ENCODE data around the gene EIF3L. TPM values are rescaled to one million over a fixed set of nuclear protein-coding genes. Genes with fewer than 3 reads are reported as not detected.

EIF3L gene
- total and polyA plus RNA-seq, 9 of the 15 experiments (the other 6 are each of a cell fraction or from before 2014, with no cell fraction given) = 257 to 699 (median 368) TPM

DNA sequence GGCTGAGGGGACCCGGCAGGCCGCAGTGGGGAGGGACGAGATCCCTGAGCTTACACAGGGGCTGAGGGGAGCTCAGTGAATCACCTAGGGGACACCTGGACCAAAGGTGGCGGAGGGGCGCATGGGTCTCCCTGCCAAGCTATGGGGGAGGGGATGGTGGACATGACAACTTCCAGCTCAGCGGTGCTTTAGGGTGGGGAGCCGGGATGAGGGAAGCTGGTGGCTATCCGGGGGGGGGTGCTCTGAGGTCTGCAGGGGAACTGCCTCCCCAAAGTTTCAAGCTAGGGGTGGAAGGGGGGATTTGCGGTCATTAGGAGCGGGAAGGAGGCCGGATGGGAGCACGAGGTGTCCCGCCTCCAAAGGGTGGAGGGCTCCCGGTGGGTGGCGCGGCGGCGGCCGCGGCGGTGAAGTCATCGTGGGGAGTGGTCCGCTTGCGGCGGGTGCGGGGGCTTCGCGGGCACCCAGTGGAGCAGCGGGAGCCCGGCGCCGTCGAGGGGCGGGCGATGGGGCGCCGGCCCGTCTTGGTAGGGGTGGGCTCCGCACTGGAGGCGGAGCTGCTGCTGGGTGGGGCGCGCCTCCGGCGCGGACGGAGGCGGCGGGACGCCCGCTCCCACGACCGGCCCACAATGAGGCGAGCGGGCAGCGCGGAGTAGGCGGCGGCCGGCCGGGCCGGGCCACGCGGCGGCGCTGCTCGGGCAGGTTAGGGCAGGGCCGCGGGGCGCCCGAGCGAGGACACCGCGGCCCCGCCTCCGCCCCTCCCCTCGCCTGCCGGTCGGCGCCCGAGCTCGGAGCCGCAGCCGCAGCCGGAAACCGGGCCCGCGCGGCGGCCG, 56.5 kb downstream of the EIF3L start, which contains the start of gene MICALL1 (continued):
- TF ChIP-seq SIN3A (IDR thresholded peaks at IDR 0.05; ENCODE audit: borderline replicate concordance in 2 of 2, control insufficient read depth in 1 of 2, low read depth in 2 of 2, low read length in 2 of 2) (peak in 1 of 2 experiments; percentile 33; a peak in 1 of 4 replicates), POLR2AphosphoS5 (IDR thresholded peaks at IDR 0.05; ENCODE audit: control insufficient read depth, insufficient read depth, low read depth, low read length) (0 out of 2 replicates have a peak, but pooled peaks have one; percentile 40), SMARCA5 (IDR thresholded peaks at IDR 0.05) (0 out of 2 replicates have a peak, but pooled peaks have one; percentile 49), MYC (IDR thresholded peaks at IDR 0.05; ENCODE audit: low read depth, low read length) (peak; percentile 70), MYC (CRISPR knock-in tag; IDR thresholded peaks at IDR 0.05; ENCODE audit: borderline replicate concordance, low read depth) (no peak), GABPB1 (CRISPR knock-in tag; IDR thresholded peaks at IDR 0.05) (peak; percentile 37; the same call in 1 of the 2 replicates), SMAD4 (CRISPR knock-in tag; conservative IDR thresholded peaks at IDR 0.05) (peak; percentile 81), CXXC5 (CRISPR knock-in tag; IDR thresholded peaks at IDR 0.05) (peak; percentile 92), ETS2 (tag; IDR thresholded peaks at IDR 0.05; ENCODE audit: borderline replicate concordance, poor library complexity, severe bottlenecking) (no peak), YY1 (IDR thresholded peaks at IDR 0.05; ENCODE audit: borderline replicate concordance in 1 of 3, control insufficient read depth in 1 of 3, extremely low read depth in 1 of 3, insufficient read depth in 3 of 3, insufficient read length in 1 of 3, insufficient replicate concordance in 2 of 3, low read depth in 1 of 3, low read length in 2 of 3) (peak in 2 of 3 experiments; percentile 10 to 71), MAZ (CRISPR knock-in tag; conservative IDR thresholded peaks at IDR 0.05 in 1 of 2, IDR thresholded peaks at IDR 0.05 in 1 of 2) (peak in 1 of 2 experiments; percentile 38; a peak in 1 of 4 replicates), FUS (optimal IDR thresholded peaks at IDR 0.05; ENCODE audit: low read depth, low read length) (no peak), L3MBTL2 (IDR thresholded peaks at IDR 0.05) (peak; percentile 84), SMAD2 (IDR thresholded peaks at IDR 0.05; ENCODE audit: low read depth, low read length) (no peak)
- TF ChIP-seq, protein P1, sequence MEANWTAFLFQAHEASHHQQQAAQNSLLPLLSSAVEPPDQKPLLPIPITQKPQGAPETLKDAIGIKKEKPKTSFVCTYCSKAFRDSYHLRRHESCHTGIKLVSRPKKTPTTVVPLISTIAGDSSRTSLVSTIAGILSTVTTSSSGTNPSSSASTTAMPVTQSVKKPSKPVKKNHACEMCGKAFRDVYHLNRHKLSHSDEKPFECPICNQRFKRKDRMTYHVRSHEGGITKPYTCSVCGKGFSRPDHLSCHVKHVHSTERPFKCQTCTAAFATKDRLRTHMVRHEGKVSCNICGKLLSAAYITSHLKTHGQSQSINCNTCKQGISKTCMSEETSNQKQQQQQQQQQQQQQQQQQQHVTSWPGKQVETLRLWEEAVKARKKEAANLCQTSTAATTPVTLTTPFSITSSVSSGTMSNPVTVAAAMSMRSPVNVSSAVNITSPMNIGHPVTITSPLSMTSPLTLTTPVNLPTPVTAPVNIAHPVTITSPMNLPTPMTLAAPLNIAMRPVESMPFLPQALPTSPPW (CRISPR knock-in tag; IDR thresholded peaks at IDR 0.05) = peak; percentile 48
- TF ChIP-seq, protein P2, sequence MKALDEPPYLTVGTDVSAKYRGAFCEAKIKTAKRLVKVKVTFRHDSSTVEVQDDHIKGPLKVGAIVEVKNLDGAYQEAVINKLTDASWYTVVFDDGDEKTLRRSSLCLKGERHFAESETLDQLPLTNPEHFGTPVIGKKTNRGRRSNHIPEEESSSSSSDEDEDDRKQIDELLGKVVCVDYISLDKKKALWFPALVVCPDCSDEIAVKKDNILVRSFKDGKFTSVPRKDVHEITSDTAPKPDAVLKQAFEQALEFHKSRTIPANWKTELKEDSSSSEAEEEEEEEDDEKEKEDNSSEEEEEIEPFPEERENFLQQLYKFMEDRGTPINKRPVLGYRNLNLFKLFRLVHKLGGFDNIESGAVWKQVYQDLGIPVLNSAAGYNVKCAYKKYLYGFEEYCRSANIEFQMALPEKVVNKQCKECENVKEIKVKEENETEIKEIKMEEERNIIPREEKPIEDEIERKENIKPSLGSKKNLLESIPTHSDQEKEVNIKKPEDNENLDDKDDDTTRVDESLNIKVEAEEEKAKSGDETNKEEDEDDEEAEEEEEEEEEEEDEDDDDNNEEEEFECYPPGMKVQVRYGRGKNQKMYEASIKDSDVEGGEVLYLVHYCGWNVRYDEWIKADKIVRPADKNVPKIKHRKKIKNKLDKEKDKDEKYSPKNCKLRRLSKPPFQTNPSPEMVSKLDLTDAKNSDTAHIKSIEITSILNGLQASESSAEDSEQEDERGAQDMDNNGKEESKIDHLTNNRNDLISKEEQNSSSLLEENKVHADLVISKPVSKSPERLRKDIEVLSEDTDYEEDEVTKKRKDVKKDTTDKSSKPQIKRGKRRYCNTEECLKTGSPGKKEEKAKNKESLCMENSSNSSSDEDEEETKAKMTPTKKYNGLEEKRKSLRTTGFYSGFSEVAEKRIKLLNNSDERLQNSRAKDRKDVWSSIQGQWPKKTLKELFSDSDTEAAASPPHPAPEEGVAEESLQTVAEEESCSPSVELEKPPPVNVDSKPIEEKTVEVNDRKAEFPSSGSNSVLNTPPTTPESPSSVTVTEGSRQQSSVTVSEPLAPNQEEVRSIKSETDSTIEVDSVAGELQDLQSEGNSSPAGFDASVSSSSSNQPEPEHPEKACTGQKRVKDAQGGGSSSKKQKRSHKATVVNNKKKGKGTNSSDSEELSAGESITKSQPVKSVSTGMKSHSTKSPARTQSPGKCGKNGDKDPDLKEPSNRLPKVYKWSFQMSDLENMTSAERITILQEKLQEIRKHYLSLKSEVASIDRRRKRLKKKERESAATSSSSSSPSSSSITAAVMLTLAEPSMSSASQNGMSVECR (CRISPR knock-in tag; IDR thresholded peaks at IDR 0.05) = 0 out of 2 replicates have a peak, but pooled peaks have one; percentile 26
- TF ChIP-seq, protein P3, sequence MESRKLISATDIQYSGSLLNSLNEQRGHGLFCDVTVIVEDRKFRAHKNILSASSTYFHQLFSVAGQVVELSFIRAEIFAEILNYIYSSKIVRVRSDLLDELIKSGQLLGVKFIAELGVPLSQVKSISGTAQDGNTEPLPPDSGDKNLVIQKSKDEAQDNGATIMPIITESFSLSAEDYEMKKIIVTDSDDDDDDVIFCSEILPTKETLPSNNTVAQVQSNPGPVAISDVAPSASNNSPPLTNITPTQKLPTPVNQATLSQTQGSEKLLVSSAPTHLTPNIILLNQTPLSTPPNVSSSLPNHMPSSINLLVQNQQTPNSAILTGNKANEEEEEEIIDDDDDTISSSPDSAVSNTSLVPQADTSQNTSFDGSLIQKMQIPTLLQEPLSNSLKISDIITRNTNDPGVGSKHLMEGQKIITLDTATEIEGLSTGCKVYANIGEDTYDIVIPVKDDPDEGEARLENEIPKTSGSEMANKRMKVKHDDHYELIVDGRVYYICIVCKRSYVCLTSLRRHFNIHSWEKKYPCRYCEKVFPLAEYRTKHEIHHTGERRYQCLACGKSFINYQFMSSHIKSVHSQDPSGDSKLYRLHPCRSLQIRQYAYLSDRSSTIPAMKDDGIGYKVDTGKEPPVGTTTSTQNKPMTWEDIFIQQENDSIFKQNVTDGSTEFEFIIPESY (CRISPR knock-in tag; IDR thresholded peaks at IDR 0.05) = 0 out of 2 replicates have a peak, but pooled peaks have one; percentile 17

Measured in K562 (cell line).